Left renal pelvis (tissue), 4 donors: Measurements from ENCODE around the gene STK39. TPM values are rescaled to one million over a fixed set of nuclear protein-coding genes. Genes with fewer than 3 reads are reported as not detected.

Source experiments
- DNase-seq, 4 donors: peaks; one replicate each; pipeline ENCODE4 v3.0.0-alpha.2; 2013; ENCODE audit warnings: low read depth in 4 of 4, low spot score in 3 of 4
- polyA plus RNA-seq, 4 donors: library from polyadenylated mRNA; unstranded; fragments of 120-200 nt; gene quantifications; one replicate each; pipeline ENCODE4 v1.2.1, GENCODE V29; 2013; ENCODE audit not compliant: insufficient read length in 4 of 4

STK39 gene
- polyA plus RNA-seq, 4 donors, result 30.1 to 40.2 (median 32.5) TPM

GRCh38 chr2:167943368-167943767 lies 304.0 kb downstream of the STK39 start:
- no peak for DNase-seq

- no peak for DNase-seq
These were observed 304.9 kb downstream of the STK39 start for GRCh38 chr2:167942366-167943081.

- no peak for DNase-seq
These were observed 305.8 kb downstream of the STK39 start for GRCh38 chr2:167941604-167942003.

- no peak for DNase-seq
These were observed 306.5 kb downstream of the STK39 start for GRCh38 chr2:167940734-167941507.

- DNase-seq, result no peak
These were observed 307.1 kb downstream of the STK39 start for GRCh38 chr2:167940346-167940725.

- no peak for DNase-seq
These were observed 307.7 kb downstream of the STK39 start for GRCh38 chr2:167939514-167940345.

GRCh38 chr2:167937403-167937802 lies 310.0 kb downstream of the STK39 start:
- DNase-seq, result no peak

GRCh38 chr2:167935803-167936110 lies 311.6 kb downstream of the STK39 start:
- DNase-seq, result no peak

GRCh38 chr2:167933097-167933814 lies 314.1 kb downstream of the STK39 start:
- DNase-seq, result no peak

GRCh38 chr2:167932123-167932693 lies 315.2 kb downstream of the STK39 start:
- DNase-seq, result no peak

- DNase-seq, result no peak
These were observed 317.9 kb downstream of the STK39 start for GRCh38 chr2:167929484-167929883.

- no peak for DNase-seq
These were observed 319.0 kb downstream of the STK39 start for GRCh38 chr2:167928434-167928833.

GRCh38 chr2:167925758-167926157 lies 321.6 kb downstream of the STK39 start:
- no peak for DNase-seq

GRCh38 chr2:167924556-167924955 lies 322.8 kb downstream of the STK39 start:
- DNase-seq, result no peak

- no peak for DNase-seq
These were observed 330.6 kb downstream of the STK39 start for GRCh38 chr2:167916756-167917155.

- no peak for DNase-seq
These were observed 332.4 kb downstream of the STK39 start for GRCh38 chr2:167914969-167915368.

GRCh38 chr2:167908786-167909185 lies 338.6 kb downstream of the STK39 start:
- DNase-seq, result no peak

GRCh38 chr2:167905668-167906067 lies 341.7 kb downstream of the STK39 start:
- DNase-seq, result no peak
